Measurements from ENCODE around the gene FAM118B.

FAM118B gene

DNA sequence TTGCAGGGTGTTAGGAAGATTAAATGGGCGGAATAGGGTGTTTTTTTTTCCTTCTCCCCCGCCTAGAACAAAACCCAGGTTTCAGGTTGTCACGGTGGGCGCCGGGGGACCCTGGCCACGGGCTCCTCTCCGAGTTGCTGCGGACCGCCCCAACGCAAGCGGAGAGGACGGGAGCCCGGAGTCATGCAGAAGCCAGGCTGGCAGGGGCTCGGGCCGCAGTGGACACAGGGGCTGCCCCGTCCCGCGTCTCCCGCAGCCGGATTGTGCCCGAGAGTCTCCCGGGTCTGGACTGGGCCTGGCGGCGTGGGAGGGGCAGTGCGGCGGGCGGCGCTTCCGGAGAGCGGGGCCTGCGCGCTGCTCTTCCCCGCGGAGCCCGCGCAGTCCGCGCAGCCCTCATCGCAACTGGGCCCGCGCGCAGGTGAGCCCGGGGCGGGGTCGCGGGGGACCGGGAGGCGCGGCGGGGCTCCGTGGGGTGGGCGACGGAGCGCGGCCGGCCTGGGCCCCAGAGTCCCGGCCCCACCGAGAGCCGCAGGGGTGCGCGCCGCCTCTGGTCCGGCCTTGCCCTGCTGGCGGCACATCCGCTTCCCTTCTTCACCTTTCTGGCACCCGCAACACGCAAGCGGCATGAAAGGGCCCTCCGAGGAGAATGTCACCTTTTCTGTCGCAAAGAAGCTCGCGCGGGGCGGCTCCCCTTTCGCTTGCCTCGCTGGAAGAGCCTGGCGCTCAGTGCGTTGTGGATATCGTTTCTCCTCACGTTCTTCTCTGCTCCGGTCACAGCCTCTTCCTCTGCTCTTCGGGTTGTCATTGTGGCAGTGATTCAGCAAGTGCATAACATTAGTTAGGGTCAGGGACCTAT, 71.4 kb downstream of the FAM118B start, which contains the start of gene TIRAP:
Gene TIRAP, plus strand, starts transcription at position 358 of the 856 bp plus-strand sequence. CDS start 7,802 bp downstream, outside the sequence.
- Histone ChIP-seq H2AFZ (peak within 1 kb of the TSS; percentile 98), H3K4me2 (ENCODE audit: low read length) (peak within 1 kb of the TSS; percentile 92), H3K27me3 (ENCODE audit: control insufficient read depth, insufficient read depth, low read length) (no peaks in the 10 kb centered on the region), H3K4me3 (ENCODE audit: low read depth, low read length) (peak within 1 kb of the TSS; percentile 66), H3K9me3 (ENCODE audit: control insufficient read depth, low read length) (no peaks in the 10 kb centered on the region), H3K4me1 (peaks cover 5% of the 10 kb centered on the region), H3K79me2 (no peaks in the 10 kb centered on the region), H3K9ac (peak within 1 kb of the TSS; percentile 89), H3K27ac (peak within 1 kb of the TSS; percentile 82), H3K36me3 (ENCODE audit: control insufficient read depth, insufficient read depth, low read length) (no peaks in the 10 kb centered on the region)
- TF ChIP-seq, protein P1, sequence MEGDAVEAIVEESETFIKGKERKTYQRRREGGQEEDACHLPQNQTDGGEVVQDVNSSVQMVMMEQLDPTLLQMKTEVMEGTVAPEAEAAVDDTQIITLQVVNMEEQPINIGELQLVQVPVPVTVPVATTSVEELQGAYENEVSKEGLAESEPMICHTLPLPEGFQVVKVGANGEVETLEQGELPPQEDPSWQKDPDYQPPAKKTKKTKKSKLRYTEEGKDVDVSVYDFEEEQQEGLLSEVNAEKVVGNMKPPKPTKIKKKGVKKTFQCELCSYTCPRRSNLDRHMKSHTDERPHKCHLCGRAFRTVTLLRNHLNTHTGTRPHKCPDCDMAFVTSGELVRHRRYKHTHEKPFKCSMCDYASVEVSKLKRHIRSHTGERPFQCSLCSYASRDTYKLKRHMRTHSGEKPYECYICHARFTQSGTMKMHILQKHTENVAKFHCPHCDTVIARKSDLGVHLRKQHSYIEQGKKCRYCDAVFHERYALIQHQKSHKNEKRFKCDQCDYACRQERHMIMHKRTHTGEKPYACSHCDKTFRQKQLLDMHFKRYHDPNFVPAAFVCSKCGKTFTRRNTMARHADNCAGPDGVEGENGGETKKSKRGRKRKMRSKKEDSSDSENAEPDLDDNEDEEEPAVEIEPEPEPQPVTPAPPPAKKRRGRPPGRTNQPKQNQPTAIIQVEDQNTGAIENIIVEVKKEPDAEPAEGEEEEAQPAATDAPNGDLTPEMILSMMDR (IDR thresholded peaks at IDR 0.05) = no peak

GRCh38 chr11:126284829-126285228, 73.2 kb downstream of the FAM118B start:
- Histone ChIP-seq H3K4me2 (ENCODE audit: low read length) (no peak overlapping the region), H3K27ac (no peak overlapping the region), H3K9me3 (ENCODE audit: control insufficient read depth, low read length) (no peaks in the 10 kb centered on the region), H3K4me3 (ENCODE audit: low read depth, low read length) (no peak overlapping the region), H3K36me3 (ENCODE audit: control insufficient read depth, insufficient read depth, low read length) (no peaks in the 10 kb centered on the region), H3K4me1 (peaks cover 5% of the 10 kb centered on the region), H3K27me3 (ENCODE audit: control insufficient read depth, insufficient read depth, low read length) (no peaks in the 10 kb centered on the region), H3K79me2 (no peaks in the 10 kb centered on the region), H2AFZ (no peak overlapping the region), H3K9ac (no peak overlapping the region)
- TF ChIP-seq, protein P1 (IDR thresholded peaks at IDR 0.05) = no peak

DNA sequence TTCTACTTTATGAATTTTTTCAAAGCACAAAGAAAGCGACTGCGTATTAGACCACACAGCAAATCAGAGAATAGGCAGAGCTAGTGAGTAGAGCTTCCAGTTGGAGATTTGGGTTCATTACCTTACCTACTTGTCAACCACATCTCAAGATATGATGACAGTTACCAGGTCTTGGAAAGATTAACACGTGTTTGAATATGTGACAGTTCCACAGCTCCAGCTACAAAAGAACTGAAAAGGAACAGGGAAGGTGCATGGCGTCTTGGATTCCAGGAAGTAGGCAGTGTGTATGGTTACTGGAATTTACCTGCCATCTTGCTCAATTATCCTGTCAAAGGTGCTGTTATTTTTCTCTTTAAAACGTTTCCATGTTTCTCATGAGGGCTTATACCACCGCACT, 76.7 kb downstream of the FAM118B start:
- no peaks in the 10 kb centered on the region for H3K27me3 ChIP-seq (ENCODE audit: control insufficient read depth, insufficient read depth, low read length)
- no peaks in the 10 kb centered on the region for H3K79me2 ChIP-seq
- no peak overlapping the region for H3K27ac ChIP-seq
- no peak overlapping the region for H3K9ac ChIP-seq
- TF ChIP-seq, protein P1 (IDR thresholded peaks at IDR 0.05) = no peak
- H2AFZ ChIP-seq = no peak overlapping the region
- no peaks in the 10 kb centered on the region for H3K36me3 ChIP-seq (ENCODE audit: control insufficient read depth, insufficient read depth, low read length)
- H3K4me3 ChIP-seq (ENCODE audit: low read depth, low read length) = no peak overlapping the region
- H3K9me3 ChIP-seq (ENCODE audit: control insufficient read depth, low read length) = no peaks in the 10 kb centered on the region
- H3K4me1 ChIP-seq = no peaks in the 10 kb centered on the region
- no peak overlapping the region for H3K4me2 ChIP-seq (ENCODE audit: low read length)

GRCh38 chr11:126290887-126291286, 79.3 kb downstream of the FAM118B start:
- Histone ChIP-seq H3K27ac (no peak overlapping the region), H3K79me2 (no peaks in the 10 kb centered on the region), H3K36me3 (ENCODE audit: control insufficient read depth, insufficient read depth, low read length) (no peaks in the 10 kb centered on the region), H3K27me3 (ENCODE audit: control insufficient read depth, insufficient read depth, low read length) (no peaks in the 10 kb centered on the region), H3K9me3 (ENCODE audit: control insufficient read depth, low read length) (no peaks in the 10 kb centered on the region), H3K4me2 (ENCODE audit: low read length) (no peak overlapping the region), H3K4me1 (no peaks in the 10 kb centered on the region), H3K4me3 (ENCODE audit: low read depth, low read length) (no peak overlapping the region), H3K9ac (no peak overlapping the region), H2AFZ (no peak overlapping the region)
- TF ChIP-seq, protein P1 (IDR thresholded peaks at IDR 0.05) = no peak

Measured in parathyroid adenoma (tissue), 2 donors.